Measurements from ENCODE around the gene PPARA.

- no peak for TF ChIP-seq CTCF (IDR thresholded peaks at IDR 0.05; ENCODE audit: low read depth, low read length)
- no peak for TF ChIP-seq EZH2phosphoT487 (IDR thresholded peaks at IDR 0.05; ENCODE audit: low read depth)
These were observed 126.2 kb downstream of the PPARA start for GRCh38 chr22:46276563-46276962.

Data from OCI-LY3 (cell line).